Measurements from ENCODE around the gene ADAM8.
"Not testable (repeated sequence)": the region's sequence is repeated elsewhere in the genome, so short reads cannot be mapped to it uniquely, and the experiment has no call there.

The ADAM8 gene

GRCh38 chr10:133267829-133268228, 8.8 kb downstream of the ADAM8 start:
- no peak for DNase-seq (ENCODE audit: low spot score)

GRCh38 chr10:133267293-133267692, 9.4 kb downstream of the ADAM8 start:
- no peak for DNase-seq (ENCODE audit: low spot score)

- DNase-seq (ENCODE audit: low spot score) = no peak
Observed at GRCh38 chr10:133266056-133266795, 10.4 kb downstream of the ADAM8 start.

GRCh38 chr10:133265052-133265451, 11.6 kb downstream of the ADAM8 start:
- DNase-seq (ENCODE audit: low spot score) = not testable (repeated sequence)

- no peak for DNase-seq (ENCODE audit: low spot score)
Observed at GRCh38 chr10:133264461-133264860, 12.2 kb downstream of the ADAM8 start.

DNA sequence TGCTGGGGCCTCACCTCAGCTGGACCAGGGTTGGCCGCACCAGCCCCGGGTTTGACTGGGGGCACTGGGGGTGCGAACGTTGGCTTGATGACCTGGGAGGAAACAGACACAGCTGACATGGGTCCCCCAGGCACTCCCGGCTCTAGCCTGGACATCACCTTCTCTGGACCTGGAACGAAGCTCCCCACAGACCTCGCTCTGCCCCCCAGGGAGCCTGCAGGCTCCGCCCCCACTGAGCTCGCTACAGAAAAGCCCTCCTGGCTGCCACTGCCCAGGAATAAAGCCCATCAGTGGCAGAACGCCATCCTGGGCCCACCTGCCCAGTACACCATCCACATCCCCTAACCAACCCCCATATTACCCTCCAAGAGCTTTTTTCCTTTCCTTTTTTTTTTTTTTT, 13.0 kb downstream of the ADAM8 start:
- DNase-seq (ENCODE audit: low spot score) = no peak

- no peak for DNase-seq (ENCODE audit: low spot score)
Observed at GRCh38 chr10:133262696-133263095, 14.0 kb downstream of the ADAM8 start.

DNA sequence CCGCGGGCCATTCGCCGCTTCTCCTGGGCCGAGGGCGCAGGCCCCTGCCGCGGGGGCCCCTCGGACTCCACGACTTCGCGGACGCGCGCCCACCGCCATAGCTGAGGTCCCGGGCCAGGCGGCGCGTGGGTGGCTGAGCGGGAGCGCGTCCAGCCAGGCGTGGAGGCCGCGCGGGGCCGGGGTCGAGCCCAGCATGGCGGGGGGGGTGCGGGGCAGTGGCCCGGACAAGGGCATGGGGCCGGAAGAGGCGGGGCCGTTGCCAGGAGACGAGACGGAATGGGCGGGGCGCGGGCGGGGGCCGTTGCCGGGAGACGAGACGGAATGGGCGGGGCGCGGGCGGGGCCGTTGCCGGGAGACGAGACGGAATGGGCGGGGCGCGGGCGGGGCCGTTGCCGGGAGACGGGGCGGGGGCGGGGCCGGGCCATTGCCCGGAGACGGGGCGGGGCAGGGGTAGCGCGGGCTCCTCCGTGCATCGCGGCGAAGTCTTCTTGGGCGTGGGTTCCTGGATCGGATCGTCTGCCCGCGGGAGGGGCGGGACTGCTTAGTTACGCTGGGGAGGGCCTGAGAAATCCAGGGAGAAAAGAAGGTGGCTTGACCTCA, 14.8 kb downstream of the ADAM8 start:
- DNase-seq (ENCODE audit: low spot score) = peak; percentile 94

GRCh38 chr10:133260895-133261725, 15.6 kb downstream of the ADAM8 start:
- DNase-seq (ENCODE audit: low spot score) = peak; percentile 72

DNA sequence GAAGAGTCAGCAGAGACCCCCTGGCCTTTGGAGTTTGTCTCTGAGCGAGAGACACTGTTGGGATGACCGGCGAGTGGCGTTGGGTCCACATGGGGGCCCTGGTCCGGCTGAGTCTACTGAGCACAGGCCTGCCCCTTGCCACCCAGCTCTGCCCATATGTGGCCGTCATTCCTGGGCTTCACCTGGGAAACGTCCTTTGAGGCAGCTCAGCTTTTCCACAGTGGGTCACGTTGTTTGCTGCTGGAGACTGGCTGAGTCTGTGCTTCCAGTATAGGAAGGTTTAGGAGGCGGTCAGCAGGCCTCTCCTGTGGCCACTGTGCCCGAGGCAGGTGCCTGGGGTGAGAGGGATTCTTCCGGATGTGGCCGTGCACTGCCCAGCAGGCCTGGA, 17.1 kb downstream of the ADAM8 start:
- no peak for DNase-seq (ENCODE audit: low spot score)

- DNase-seq (ENCODE audit: low spot score) = peak; percentile 97
Observed at GRCh38 chr10:133258818-133259601, 17.7 kb downstream of the ADAM8 start.

DNA sequence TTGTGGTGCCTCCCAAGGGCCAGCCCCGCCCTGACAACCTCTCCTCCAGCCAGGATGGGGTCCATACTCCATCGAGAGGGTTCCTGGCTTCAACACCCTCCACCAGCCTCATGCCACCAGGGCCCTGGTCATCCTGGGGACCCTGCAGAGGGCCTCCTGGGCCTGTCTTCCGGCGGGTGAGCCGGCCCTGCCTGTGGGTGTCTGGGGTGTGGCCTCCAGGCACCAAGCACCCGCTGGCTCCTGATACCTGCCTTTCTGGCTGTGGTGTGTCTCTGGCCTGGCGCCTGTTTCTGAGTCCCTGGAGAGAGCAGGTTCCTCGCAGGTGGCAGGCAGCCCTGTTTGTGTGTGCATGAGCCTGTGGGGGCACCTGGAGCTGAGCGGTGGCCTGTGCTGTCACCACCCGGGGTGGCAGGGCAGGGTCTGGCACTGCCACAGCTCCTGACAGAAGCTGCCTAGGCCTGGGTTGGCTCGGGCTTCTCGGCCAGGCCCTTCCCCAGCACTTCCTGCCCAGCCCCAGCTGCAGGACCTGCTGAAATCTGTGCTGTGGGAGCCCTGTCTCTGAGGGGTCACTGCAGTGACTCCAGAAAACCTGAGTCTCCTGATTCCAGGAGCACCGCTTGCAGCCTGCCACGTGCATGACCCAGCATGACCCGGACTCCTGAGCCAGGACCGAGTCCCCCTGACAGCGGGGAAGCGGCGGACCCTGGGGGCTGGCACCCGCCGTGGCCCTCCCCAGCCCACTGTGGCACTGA, 18.4 kb downstream of the ADAM8 start:
- DNase-seq (ENCODE audit: low spot score) = no peak

- no peak for DNase-seq (ENCODE audit: low spot score)
Observed at GRCh38 chr10:133257489-133258065, 19.1 kb downstream of the ADAM8 start.

DNA sequence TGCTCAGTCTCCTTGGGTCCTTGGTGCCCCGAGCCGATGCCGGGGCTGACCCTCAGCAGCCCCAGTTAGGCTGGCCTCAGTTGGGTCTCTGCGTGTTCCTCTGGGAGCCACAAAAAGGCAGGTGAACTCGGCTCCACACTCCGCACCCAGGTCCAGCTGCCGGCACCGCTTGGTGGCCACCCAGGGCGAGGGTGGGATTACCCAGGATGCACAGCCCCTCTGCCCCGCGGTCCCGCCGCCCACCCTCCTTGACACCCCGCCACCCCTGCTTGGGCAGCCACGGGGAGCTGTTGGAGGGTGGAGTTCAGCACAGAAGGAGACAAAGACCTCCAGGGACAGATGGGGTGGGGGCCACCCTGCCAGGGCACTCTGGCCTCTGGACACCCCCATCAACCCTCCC, 21.3 kb downstream of the ADAM8 start:
- no peak for DNase-seq (ENCODE audit: low spot score)

GRCh38 chr10:133254421-133255120, 22.1 kb downstream of the ADAM8 start:
- DNase-seq (ENCODE audit: low spot score) = no peak

DNA sequence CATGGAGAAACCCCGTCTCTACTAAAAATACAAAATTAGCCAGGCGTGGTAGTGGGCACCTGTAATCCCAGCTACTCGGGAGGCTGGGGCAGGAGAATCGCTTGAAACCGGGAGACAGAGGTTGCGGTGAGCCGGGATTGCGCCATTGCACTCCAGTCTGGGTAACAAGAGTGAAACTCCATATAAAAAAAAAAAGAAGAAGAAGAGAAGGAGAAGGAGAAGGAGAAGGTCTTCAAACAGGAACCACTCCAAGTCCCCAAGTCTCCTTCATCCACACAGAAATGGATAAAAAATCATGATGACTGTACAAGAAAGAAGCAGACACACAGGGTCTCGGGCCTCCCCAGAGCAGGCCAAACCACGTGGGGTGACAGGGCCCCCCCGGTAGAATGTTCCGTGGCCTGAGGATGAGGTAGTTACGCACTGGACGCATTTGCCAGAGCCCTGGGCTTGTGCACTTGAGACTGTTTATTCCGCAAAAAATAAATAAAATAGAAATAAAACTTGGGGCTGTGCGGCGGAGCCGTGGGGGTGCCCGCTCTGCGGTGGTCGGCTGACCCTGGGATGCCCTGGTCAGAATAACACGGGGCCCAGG, 23.2 kb downstream of the ADAM8 start:
- DNase-seq (ENCODE audit: low spot score) = no peak

- no peak for DNase-seq (ENCODE audit: low spot score)
Observed at GRCh38 chr10:133252223-133252552, 24.5 kb downstream of the ADAM8 start.

- no peak for DNase-seq (ENCODE audit: low spot score)
Observed at GRCh38 chr10:133251388-133252222, 25.1 kb downstream of the ADAM8 start.
